Ammon's horn (tissue), 1 donor: ENCODE data around the gene SH2D4B.
A peak's percentile ranks its signal among the peaks of the same experiment; 100 is the strongest.

ENCODE experiments used
- DNase-seq: peaks from one replicate; pipeline ENCODE4 v3.0.0-alpha.2; 2016; ENCODE audit warnings: low spot score

Gene SH2D4B

DNA sequence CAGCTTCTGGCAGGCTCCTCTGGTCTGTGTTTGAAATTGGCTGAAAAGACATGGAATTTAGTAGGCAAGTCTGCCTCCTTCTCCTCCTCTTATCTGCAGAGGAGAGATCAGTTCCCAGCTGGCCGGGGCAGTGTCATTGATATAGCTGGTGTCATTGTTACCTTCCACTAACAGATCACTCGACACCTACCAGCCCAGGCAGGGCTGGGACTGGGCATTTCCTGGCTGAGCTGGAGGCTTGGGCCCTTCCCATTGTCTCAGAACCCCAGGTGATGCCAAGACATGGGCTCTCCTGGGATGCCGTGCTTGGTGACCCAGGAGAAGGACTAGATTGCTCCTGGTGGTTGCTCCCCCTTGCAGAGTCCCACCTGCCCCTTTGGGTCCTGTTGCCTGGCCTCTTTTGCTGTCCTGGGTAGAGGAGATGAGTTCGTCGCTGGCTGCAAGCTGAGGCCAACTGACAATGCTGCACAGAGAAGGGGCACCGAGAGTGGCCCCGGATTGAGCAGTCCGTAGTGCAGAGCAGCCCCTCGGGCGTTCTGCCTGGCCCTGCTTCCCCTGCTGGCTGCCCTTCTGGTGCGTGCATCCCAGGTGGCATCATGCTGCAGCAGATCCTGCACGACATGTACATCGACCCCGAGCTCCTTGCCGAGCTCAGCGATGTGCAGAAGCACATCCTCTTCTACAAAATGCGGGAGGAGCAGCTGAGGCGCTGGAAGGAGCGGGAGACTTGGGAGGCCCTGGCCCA, at the start of gene SH2D4B:
Gene SH2D4B (plus strand): TSS at position 167 of the 745 bp plus-strand sequence. CDS start 430 bp downstream, at position 597.
- DNase-seq: no peak

DNA sequence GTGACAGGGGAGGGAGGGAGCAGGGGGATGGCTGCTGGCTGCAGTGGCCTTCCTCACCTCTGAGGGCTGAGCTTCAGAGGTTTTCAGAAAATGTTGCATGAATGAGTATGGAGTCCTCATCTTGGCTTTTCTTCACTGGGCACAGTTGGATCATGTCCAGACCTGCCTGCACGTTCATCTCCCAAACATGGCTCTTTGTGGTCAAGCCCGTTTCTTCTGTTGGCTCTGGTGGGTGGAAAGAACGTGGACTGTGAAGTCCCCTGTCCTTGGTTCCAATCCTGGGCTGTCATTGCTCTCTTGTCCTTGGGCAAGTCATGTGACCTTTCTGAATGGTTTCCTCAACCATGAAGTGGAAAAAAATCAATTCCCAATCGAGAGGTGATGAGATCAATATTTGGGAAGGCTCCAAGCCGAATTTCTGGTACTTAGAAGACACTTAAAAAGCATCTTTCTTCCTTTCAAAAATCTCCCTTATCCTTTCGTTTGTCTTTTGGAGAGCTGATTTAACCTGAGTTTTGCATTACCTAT, 49.1 kb upstream of the SH2D4B start:
- no peak for DNase-seq

DNA sequence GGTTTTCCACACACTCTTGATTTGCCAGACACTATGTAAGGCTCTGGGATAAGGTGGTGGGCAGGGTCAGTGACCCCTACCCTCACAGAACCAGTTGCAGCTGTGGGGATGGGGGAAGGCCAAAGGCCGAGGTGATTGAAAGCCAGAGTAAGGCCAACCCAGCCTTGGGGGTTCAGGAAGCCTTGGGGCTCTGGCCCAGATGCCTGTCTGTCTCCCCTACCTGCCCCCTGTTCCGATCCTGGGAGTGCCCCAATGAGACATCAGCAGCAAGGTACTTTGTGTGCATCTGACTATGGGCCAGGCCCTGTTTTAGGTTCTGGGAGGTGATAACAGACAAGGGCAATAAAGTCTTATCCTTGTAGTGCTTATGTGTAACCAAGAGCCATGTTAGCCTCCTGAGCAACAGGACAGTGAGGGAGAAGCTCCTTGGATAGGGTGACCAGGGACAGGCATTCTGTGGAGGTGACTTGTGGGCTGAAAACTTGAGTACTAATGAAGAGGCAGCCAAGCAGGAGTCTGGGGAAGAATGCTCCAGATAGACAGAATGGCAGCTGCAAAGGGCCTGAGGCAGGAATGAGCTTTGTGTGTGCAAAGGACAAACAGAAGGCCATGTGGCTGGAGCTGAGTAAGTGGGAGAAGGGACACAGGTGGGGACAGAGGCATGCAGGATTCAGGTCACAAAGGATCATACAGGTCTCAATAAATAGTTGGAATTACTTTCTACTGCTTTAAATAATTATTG, 48.2 kb upstream of the SH2D4B start:
- DNase-seq: no peak

DNA sequence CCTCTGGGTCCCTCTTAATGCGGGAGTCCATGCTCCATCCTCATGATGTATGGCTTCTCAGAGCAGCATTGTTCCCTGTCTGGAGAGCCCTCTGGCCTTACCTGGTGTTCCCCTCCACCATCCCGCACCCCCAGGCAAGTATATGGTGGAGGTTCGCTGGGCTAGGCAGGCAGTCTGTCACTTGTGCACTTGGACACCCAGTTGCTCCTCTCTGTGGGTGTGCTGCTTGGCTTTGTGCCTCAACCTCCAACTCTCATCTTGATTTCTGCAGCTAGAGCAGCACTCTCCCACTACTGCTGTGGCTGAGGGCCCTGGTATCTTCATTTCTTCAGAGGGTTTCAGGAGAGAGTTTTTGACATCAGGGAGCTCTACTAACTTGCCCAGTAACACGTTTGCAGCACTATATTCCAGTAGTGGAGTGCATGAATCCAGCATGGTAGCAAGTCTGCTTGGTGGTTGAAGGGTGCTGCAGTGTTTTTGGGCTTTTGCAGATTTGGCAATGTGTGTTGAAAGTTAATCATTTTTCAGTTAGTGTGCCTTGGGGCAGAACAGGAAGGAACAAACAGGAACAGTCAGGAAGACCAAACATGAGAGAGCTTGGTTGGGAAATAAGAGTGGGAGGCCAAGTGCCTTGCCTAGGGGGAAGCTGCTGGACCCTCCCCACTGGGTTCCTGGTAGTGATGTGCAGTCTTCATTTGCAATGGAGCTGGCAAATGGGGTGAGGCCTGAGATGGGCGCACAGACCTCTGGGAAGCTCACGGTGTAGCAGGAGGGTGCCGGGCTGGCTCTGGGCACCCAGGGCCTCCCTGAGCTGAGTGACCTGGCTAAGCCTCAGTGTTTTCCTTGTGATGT, 46.2 kb upstream of the SH2D4B start:
- no peak for DNase-seq

DNA sequence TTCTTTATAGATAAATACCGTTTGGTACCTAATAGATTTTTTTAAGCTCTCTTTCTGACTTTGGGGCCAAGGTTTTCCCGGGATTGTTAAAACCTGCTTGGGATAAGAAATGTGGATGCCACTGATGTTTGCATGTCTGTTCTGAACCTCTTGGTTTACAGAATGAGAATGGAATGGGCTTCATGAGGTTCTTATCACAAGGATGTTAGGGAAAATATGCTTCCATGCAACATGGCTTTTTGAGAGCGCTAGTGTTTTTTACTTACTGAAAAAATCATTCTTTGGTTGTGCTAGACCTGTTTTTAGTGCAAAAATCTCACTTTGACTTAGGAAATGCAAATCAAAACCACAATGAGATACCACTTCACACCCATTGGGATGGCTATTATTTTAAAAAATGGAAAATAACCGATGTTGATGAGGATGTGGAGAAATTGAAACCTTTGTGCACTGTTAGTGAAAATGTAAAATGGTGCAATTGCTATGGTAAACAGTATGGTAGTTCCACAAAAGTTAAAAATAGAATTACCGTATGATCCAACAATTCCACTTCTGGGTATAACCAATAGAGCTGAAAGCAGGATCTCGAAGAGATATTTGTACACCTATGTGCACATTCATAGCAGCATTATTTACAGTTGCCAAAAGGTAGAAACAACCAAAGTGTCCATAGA, 44.7 kb upstream of the SH2D4B start:
- DNase-seq: no peak

DNA sequence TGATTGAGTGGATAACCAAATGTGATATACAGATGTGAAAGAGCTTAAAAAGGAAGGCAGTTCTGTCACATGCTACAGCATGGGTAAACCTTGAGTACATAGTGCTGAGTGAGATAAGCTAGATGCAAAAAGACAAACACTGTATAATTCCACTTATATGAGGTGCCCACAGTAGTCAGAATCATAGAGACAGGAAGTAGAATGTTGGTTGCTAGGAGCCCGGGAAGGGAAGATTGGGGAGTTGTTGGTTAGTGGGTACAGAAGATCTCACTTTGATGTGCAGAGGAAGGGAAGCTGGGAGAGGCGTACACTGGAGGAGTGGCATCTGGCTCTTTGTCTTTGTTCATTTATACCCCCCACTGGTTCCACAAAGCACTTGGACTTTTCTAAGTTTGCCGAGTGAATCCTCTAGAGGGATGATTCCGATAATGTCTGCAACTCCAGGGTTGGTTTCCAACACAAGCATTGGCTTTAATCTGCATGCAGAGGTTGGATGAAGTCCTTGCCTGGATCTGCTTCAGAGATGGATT, 44.1 kb upstream of the SH2D4B start:
- DNase-seq: no peak

DNA sequence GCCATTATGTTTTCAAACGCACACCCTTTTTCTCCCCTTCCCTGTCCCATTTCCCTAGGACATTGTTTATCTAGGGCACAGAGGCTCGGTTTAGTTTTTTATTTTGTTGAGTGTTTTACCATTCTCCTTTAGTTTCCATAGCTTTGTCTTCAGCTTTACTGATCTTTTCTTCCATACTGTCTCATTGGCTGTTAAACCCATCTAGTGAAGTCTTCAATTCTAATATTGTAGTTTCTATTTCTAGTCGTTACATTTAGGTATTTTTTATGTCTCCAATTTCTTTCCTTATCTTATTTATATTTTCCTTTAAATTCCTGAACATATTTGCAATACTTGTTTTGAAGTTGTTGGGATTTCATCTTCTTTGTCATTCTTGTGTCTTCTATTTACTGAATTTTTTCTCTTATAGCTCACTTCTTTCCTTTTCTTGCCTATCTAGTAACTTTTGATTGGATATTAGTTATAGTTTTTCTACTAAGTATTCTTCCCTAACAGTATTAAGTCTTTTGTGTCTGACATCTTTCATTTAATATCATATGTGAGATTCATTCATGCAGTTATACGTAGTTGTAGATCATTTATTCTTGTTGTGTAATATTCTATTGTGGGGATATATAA, 41.0 kb upstream of the SH2D4B start:
- no peak for DNase-seq

DNA sequence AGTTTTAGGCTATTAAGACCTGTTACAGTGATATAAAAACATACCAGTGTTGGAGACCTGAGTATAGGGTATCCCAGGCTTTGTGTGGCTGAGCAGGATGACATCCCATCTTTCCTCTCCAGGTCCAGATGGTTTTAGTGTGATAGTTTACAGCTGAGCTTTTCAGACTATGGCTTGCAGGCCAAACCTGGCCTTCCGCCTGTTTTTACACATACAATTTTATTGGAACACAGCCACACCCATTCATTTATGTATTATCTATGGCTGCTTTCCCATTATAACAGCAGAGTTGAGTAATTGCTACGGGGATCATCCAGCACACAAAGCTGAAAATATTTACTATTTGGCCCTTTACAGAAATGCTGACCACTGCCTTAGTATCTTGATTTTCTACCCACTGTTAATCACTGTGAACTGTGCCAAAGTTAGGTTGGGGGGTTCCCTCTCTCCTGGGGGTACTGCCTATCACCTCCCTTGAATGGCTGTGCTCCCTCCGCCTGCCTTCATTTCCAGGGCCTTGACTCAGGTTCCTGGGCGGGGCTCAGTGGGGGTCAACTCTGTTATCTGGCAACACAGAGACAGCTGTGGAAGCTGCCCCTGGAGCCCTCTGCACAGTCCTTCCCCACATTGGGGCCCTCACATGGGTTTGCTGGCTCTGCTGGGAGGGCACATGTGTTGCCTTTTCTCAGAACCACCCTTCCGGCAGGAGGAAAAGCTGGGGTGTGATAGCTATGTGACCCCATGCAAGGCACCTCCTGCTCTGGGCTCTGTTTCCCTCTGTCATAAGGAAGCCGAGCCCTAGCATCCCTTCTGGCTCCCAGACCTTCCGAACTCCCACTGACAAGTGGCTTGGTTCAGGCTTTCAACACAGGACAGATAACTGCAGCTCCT, 40.3 kb upstream of the SH2D4B start:
- peak; percentile 34 for DNase-seq

DNA sequence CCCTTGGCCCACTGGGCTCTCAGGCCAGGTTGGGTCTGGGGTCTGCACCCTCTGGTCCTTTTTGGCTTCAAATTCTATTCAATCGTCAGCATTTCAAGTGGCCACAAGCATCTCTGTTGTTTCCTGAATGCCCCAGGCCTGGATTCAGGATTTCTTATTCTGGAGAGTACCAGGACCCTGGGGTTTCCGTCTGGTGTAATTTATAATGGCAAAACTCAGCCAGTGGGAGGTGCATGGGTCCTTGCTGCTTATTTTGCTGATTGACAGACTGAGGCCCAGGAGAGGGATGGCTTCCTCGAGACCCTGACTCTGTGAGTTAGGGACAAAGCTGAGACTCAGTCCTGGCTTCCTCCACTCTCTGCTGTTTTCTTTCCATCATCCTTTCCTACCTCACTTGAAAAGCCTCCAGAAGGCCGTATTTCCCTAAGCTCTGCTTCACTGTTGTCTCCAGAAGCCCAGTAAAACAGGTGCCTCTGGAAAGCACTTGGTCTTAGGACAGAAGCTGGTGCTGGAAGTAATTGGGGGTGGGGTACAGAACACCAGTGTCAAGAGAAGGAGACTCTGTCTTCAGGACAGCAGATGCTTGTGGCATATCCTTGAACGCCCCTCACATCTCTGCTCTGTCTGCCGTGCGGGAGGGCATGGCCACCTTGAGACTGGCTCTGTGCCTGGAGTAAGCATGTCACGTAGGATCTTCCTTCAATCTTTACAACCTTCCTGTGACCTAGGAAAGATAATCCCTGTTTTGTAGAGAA, 39.4 kb upstream of the SH2D4B start:
- DNase-seq: no peak

DNA sequence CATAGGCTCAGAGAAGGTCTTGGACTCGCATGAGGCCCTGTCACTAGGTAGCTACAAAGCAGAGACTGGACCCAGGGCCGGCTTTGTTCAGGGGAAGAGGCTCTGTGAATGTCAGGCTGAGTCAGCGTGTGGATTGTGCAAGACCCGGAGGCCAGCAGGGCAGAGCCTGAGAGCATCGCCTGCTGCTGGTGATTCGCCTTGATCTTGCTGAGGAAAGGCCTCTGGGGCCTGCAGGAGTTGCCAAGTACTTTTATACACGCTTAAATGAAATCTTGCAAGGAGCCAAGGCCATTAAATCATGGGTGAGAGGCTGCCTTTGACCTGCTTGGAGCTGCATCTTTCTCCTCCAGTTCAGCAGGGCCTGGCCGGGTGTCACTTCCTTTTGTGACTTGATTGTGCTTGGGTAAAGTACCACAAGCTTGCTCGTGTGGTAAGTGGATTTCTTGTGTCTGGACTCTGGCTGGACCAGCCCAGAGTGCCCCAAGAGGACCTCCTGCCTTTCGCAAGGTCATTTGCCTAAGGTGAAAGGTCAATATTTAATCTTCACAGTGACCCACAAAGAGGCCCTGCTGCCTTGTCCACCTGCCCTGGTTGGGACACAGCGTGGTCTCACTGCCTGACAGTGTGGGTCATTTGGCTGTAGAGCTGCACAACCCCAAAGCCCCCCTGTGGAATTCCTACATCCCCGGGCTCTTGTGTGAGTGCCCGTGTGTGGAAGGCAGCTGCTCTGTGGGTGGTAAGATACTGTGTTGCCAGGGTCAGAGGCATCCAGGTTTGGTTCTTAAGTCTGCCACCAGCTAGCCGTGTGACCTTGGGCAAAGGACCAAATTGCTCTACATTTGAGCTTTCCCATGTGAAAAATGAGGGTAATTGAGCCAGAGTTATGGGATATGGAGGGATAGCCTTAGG, 38.6 kb upstream of the SH2D4B start:
- peak; percentile 87 for DNase-seq

DNA sequence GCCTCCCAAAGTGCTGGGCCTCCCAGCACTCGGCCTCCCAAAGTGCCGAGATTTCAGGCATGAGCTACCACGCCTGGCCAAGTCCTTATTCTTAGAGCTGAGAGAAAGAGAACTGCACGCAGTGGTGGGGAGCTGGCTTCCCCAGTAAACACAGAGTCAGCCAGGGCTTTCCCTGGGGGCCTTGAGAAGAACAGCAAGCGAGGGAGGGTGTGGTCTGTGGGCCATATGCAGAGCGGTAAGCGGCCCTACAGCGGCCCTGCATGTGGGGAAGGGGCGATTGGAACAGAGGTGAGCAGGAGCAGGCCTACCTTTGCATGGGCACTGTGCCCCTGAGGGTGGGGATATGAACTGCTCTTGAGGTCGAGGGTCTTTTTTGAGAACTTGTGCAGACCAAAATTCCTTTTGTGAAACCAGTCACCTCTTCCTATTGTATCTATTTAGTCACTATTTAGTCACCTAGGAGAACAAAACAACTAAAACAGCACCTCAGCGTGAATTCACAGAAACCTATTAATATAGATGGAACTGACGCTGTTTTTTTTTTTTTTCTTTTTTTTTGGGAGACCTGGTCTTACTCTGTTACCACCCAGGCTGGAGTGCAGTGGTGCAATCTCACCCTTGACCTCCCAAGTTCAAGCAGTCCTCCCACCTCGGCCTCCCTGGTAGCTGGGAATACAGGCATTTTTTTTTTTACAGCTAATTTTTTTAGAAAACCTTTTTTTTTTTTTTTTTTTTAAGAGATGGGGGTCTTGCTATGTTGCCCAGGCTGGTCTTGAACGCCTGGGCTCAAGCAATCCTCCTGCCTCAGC, 36.9 kb upstream of the SH2D4B start:
- no peak for DNase-seq

DNA sequence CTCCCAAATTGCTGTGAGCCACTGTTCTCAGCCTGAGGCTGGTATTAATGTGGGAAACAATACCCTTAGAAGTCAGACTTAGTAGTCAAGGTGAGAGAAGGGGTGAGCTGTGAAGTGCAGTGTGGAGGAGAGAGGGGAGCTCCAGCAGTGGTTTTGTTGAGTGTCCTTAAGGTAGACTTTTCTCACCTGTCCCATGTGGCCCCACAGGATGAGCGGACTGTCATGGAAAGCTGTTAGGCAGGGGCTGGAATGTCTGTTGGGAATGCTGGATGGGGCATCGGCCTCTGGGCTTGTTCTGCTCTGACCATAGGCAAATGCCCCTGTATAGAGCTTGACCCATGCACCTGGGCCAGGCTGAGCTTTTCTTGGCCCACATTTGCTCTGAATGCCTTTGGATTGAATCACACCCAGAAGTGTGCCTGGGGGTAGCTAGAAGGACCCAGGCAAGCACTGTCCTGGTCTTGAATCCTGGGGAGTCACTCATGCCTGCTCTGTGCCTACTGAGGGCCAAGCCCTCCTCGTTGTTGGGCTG, 36.3 kb upstream of the SH2D4B start:
- no peak for DNase-seq

DNA sequence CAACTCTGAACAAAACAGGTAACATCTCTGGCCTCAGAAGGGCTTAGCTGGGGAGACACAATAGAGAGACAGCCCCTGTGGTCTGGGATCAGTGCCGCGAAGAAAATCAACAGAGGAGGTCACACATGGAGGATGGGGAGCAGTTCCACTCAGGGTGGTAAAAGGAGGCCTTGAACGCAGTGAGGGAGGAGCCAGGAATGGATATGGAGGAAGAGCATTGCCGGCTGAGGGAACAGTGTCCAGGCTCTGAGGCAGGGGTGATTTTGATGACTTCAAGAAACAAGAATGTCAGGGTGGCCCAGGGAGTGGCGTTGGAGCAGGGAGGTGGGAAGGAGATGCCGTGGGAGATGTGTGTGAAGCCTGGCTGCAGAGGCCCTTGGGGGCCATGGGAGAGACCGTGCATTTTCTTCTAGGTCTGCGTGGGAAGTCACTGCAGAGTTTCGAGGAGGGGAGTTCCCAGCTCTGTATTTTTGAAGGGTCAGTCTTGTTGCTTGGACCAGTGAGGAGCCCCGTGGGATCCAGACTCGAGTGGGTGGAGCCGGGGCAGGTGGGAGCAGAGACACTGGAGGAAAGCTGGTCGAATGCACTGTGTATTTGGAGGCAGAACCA, 35.7 kb upstream of the SH2D4B start:
- DNase-seq: no peak

DNA sequence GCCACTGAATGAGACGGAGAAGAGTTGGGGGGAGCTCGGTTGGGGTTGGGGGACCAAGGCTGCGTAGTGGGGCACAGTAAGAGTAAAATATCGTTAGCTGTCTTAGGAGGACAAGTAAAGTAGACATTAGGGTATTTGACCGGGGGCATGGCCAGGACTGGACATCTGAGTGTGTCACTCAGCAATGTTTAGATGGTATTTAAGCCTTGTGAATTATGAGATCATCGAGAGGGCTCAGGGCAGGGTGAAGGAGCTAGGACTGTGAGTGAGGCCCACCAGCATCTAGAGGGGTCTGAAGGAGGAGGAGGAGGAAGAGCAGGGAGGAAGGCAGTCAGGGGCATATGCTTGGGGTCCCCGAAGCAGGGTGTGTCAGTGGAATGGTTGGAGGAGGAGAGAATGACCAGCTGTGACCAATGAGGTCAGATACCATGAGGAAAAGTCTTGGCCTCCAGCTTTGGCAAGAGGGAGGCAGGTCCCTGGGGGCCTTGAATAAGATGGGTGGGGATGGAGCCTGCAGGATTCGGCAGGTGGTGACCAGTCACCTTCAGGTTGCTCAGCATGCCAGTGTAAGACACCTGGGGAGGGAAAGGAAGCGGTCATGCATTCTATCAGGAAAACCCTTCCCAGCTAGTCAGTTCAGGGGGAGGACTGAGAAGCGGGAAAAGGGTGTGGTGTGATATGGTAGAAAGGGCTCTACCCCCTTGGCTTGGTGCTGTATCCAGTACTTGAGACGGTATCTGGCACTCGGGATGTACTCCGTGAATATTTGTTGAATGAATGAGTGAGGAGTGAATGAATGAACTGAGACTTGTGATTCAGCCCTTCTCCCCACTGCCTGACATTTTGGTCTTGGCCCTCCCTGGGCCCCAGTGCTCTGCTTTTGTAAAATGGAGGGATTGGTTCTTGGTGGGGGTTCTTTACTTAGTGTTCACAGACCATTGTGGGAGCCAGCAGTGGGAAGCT, 34.8 kb upstream of the SH2D4B start:
- DNase-seq: no peak

DNA sequence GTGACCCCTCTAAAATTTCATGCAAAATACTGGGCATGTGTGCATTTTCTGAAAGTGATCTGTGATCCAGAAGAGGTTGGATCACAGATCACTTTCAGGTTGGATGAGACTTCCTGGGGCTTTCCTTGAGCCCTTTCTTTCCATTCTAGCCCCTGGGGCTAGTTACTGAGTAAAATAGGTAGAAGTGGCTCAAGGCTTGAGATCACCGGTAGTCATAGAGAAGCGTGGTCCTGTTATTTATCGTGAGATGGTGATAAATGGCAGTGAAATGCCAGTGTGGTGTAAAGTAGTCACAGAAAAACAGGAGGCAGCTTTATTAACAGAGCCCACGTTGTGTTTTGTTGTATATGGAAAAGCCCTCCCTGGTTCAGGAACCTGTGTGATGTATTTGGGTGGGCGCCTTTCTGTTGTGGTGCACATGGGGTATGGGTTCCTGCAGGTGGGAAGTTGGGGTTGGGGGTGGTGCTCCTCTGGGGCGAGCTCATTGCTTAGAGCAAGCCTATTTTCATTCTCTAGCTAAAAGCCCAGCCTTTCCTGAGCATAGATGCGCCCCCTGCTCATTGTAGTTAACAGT, 34.0 kb upstream of the SH2D4B start:
- DNase-seq: no peak
